Mesothelial cell of epicardium (in vitro differentiated cells): ENCODE measurements around the gene PLXNC1. TPM values are rescaled to one million over a fixed set of nuclear protein-coding genes. Genes with fewer than 3 reads are reported as not detected.

ENCODE experiments used
- DNase-seq, 2 experiments: peaks; one replicate each; pipeline ENCODE4 v3.0.0; 2021; ENCODE audit warnings: low spot score in 2 of 2; ENCODE audit not compliant: unreplicated experiment in 2 of 2
- H3K27ac Mint-ChIP-seq: 2 replicates; pipeline ENCODE4 v1.8.0; 2021; ENCODE audit warnings: mixed read lengths
- H3K27me3 Mint-ChIP-seq: 2 replicates; pipeline ENCODE4 v1.8.0; 2021; ENCODE audit warnings: low read depth, mixed read lengths
- H3K36me3 Mint-ChIP-seq: 2 replicates; pipeline ENCODE4 v1.8.0; 2021; ENCODE audit warnings: mixed read lengths
- H3K4me1 Mint-ChIP-seq: 2 replicates; pipeline ENCODE4 v1.8.0; 2021; ENCODE audit warnings: mixed read lengths
- H3K4me3 Mint-ChIP-seq: 2 replicates; pipeline ENCODE4 v1.8.0; 2021; ENCODE audit warnings: mild to moderate bottlenecking, moderate library complexity, mixed read lengths
- H3K9me3 Mint-ChIP-seq: 2 replicates; pipeline ENCODE4 v1.8.0; 2021; ENCODE audit warnings: mixed read lengths
- total RNA-seq: library from RNA; stranded (reverse); gene quantifications from 3 replicates; pipeline ENCODE4 v1.2.1, GENCODE V29; 2021
- TF ChIP-seq, protein P1 (sequence below): fragments of 200-600 bp; sonication (generic); IDR thresholded peaks from one replicate; pipeline ENCODE4 v1.5.0; 2021; ENCODE audit warnings: antibody characterized with exemption; ENCODE audit not compliant: unreplicated experiment

PLXNC1 gene
- total RNA-seq, 1 donor from 2014 or later, result 3.4 TPM

DNA sequence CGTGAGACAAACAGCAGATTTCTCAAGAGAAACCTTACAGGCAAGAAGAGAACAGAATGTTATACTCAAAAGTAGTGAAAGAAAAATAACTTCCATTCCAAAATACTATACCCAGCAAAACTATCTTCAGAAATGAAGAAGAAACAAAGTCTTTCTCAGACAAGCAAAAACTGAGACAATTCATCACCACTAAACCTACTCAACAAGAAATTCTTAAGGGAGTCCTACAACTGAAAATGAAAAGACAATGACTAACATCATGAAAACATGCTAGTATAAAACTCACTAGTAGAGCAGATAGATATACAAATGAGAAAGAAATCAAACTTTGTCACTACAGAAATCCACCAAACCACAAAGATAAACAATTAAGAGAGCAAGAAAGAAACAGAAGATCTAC lies 204.8 kb downstream of the PLXNC1 start:
- Mint-ChIP-seq H3K4me3 (no peak overlapping the region), H3K27me3 (no peaks in the 10 kb centered on the region), H3K36me3 (peaks cover 76% of the 10 kb centered on the region), H3K9me3 (peaks cover 63% of the 10 kb centered on the region), H3K27ac (no peak overlapping the region), H3K4me1 (no peaks in the 10 kb centered on the region)
- no peak for DNase-seq
- TF ChIP-seq, protein P1, sequence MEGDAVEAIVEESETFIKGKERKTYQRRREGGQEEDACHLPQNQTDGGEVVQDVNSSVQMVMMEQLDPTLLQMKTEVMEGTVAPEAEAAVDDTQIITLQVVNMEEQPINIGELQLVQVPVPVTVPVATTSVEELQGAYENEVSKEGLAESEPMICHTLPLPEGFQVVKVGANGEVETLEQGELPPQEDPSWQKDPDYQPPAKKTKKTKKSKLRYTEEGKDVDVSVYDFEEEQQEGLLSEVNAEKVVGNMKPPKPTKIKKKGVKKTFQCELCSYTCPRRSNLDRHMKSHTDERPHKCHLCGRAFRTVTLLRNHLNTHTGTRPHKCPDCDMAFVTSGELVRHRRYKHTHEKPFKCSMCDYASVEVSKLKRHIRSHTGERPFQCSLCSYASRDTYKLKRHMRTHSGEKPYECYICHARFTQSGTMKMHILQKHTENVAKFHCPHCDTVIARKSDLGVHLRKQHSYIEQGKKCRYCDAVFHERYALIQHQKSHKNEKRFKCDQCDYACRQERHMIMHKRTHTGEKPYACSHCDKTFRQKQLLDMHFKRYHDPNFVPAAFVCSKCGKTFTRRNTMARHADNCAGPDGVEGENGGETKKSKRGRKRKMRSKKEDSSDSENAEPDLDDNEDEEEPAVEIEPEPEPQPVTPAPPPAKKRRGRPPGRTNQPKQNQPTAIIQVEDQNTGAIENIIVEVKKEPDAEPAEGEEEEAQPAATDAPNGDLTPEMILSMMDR, result no peak
